ENCODE data around the gene IRS2. TPM values are rescaled to one million over a fixed set of nuclear protein-coding genes. Genes with fewer than 3 reads are reported as not detected.

Gene IRS2
- total and polyA plus RNA-seq, 2 experiments from 2014 or later, result 3.0 to 12.6 TPM

GRCh38 chr13:109821103-109821502 is 34.7 kb upstream of the IRS2 start:
- no peaks in the 10 kb centered on the region for H3K4me1 ChIP-seq (ENCODE audit: low read depth)
- no peak for TF ChIP-seq CTCF (IDR thresholded peaks at IDR 0.05; ENCODE audit: low read depth, low read length)
- no peaks in the 10 kb centered on the region for H3K9me3 ChIP-seq (ENCODE audit: low read depth)
- no peaks in the 10 kb centered on the region for H3K27me3 ChIP-seq
- DNase-seq (ENCODE audit: low read depth in 1 of 2, low spot score in 1 of 2), result no peak
- no peaks in the 10 kb centered on the region for H3K36me3 ChIP-seq
- H3K27ac ChIP-seq, result no peak overlapping the region
- no peak overlapping the region for H3K4me3 ChIP-seq

- Histone ChIP-seq H3K27me3 (no peaks in the 10 kb centered on the region), H3K4me3 (no peak overlapping the region), H3K4me1 (ENCODE audit: low read depth) (no peaks in the 10 kb centered on the region), H3K27ac (no peak overlapping the region), H3K36me3 (no peaks in the 10 kb centered on the region), H3K9me3 (ENCODE audit: low read depth) (no peaks in the 10 kb centered on the region)
- no peak for DNase-seq (ENCODE audit: low read depth in 1 of 2, low spot score in 1 of 2)
- TF ChIP-seq CTCF (IDR thresholded peaks at IDR 0.05; ENCODE audit: low read depth, low read length), result no peak
These were observed 33.5 kb upstream of the IRS2 start for GRCh38 chr13:109819874-109820273.

- TF ChIP-seq CTCF (IDR thresholded peaks at IDR 0.05; ENCODE audit: low read depth, low read length), result no peak
- Histone ChIP-seq H3K9me3 (ENCODE audit: low read depth) (no peaks in the 10 kb centered on the region), H3K4me1 (ENCODE audit: low read depth) (no peaks in the 10 kb centered on the region), H3K36me3 (no peaks in the 10 kb centered on the region), H3K27me3 (no peaks in the 10 kb centered on the region), H3K27ac (no peak overlapping the region), H3K4me3 (no peak overlapping the region)
- peak in 1 of 2 donors; percentile 27 for DNase-seq (ENCODE audit: low read depth in 1 of 2, low spot score in 1 of 2)
These were observed 32.5 kb upstream of the IRS2 start for GRCh38 chr13:109818886-109819285.

- Histone ChIP-seq H3K9me3 (ENCODE audit: low read depth) (no peaks in the 10 kb centered on the region), H3K4me1 (ENCODE audit: low read depth) (no peaks in the 10 kb centered on the region), H3K4me3 (no peak overlapping the region), H3K36me3 (no peaks in the 10 kb centered on the region), H3K27me3 (no peaks in the 10 kb centered on the region), H3K27ac (no peak overlapping the region)
- TF ChIP-seq CTCF (IDR thresholded peaks at IDR 0.05; ENCODE audit: low read depth, low read length), result no peak
- no peak for DNase-seq (ENCODE audit: low read depth in 1 of 2, low spot score in 1 of 2)
These were observed 31.5 kb upstream of the IRS2 start for GRCh38 chr13:109817591-109818535.

- H3K9me3 ChIP-seq (ENCODE audit: low read depth), result no peaks in the 10 kb centered on the region
- H3K4me3 ChIP-seq, result no peak overlapping the region
- TF ChIP-seq CTCF (IDR thresholded peaks at IDR 0.05; ENCODE audit: low read depth, low read length), result no peak
- H3K27ac ChIP-seq, result no peak overlapping the region
- no peaks in the 10 kb centered on the region for H3K27me3 ChIP-seq
- DNase-seq (ENCODE audit: low read depth in 1 of 2, low spot score in 1 of 2), result peak in 1 of 2 donors; percentile 42
- H3K36me3 ChIP-seq, result no peaks in the 10 kb centered on the region
- no peaks in the 10 kb centered on the region for H3K4me1 ChIP-seq (ENCODE audit: low read depth)
These were observed 30.4 kb upstream of the IRS2 start for GRCh38 chr13:109816808-109817203.

Measured in cardiac muscle cell (in vitro differentiated cells and primary cell).